K562 (cell line): Measurements from ENCODE around the gene CCL22.

Experiments
- EGR1 ChIP-seq: fragments of 450-650 bp; conservative IDR thresholded peaks from 2 replicates; pipeline ENCODE4 v1.6.1; 2017; ENCODE audit warnings: mild to moderate bottlenecking
- POLR2AphosphoS5 ChIP-seq: IDR thresholded peaks from 2 replicates; pipeline ENCODE4 v1.6.1; 2011; ENCODE audit warnings: mild to moderate bottlenecking, low read depth, low read length, moderate library complexity; ENCODE audit not compliant: control insufficient read depth, insufficient read depth
- ZNF3 ChIP-seq: fragments of 250-450 bp; sonication (Bioruptor Pico); IDR thresholded peaks from 2 replicates; pipeline ENCODE4 v1.5.0; 2021; ENCODE audit warnings: mild to moderate bottlenecking, moderate library complexity
- ZNF354B ChIP-seq: fragments of 250-450 bp; sonication (Bioruptor Pico); IDR thresholded peaks from 2 replicates; pipeline ENCODE4 v1.4.0; 2020
- TF ChIP-seq, protein P1 (sequence below), 3 experiments: IDR thresholded peaks in 2 of 3; conservative IDR thresholded peaks in 1 of 3; 2 replicates each; pipeline ENCODE4 v1.5.1; 2011 to 2012; ENCODE audit warnings: low read length in 3 of 3, mild to moderate bottlenecking in 3 of 3, control low read depth in 2 of 3, improper control_type of control experiment in 1 of 3, inconsistent platforms in 1 of 3, low read depth in 1 of 3, mixed read lengths in 1 of 3, moderate library complexity in 1 of 3; ENCODE audit not compliant: insufficient read depth in 2 of 3
- TF ChIP-seq, protein P2 (sequence below): fragments of 450-650 bp; IDR thresholded peaks from 2 replicates; pipeline ENCODE4 v1.6.1; 2018; ENCODE audit warnings: mild to moderate bottlenecking, low read depth; ENCODE audit not compliant: partially characterized antibody

DNA sequence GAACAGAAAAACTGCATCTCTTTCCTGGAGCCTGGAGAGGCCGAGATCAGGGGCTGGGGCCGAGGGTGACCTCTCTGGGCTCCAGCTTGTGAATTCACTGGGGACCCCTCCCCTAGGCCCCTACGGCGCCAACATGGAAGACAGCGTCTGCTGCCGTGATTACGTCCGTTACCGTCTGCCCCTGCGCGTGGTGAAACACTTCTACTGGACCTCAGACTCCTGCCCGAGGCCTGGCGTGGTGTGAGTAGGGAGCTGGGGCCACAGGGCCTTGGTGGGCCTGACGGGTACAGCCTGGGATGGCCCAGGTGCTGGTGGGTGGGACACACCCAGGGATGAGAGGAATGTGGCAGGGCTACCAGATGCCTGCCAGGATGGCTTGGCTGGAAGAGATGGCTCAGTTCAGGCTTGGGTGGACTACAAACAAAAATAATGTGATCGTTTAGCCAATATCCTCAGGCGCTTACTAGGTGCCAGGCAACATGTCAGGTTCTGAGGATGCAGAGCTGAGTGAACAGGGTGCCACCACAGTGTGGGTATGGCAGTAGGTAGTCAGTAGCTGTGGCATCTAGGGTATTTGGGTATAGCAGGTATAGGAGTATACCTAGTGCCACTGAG lies 1.8 kb downstream of the CCL22 start:
- TF ChIP-seq EGR1 (no peak), ZNF3 (CRISPR knock-in tag) (no peak), ZNF354B (CRISPR knock-in tag) (no peak), POLR2AphosphoS5 (no peak)
- TF ChIP-seq, protein P1, sequence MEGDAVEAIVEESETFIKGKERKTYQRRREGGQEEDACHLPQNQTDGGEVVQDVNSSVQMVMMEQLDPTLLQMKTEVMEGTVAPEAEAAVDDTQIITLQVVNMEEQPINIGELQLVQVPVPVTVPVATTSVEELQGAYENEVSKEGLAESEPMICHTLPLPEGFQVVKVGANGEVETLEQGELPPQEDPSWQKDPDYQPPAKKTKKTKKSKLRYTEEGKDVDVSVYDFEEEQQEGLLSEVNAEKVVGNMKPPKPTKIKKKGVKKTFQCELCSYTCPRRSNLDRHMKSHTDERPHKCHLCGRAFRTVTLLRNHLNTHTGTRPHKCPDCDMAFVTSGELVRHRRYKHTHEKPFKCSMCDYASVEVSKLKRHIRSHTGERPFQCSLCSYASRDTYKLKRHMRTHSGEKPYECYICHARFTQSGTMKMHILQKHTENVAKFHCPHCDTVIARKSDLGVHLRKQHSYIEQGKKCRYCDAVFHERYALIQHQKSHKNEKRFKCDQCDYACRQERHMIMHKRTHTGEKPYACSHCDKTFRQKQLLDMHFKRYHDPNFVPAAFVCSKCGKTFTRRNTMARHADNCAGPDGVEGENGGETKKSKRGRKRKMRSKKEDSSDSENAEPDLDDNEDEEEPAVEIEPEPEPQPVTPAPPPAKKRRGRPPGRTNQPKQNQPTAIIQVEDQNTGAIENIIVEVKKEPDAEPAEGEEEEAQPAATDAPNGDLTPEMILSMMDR (IDR thresholded peaks at IDR 0.05 in 2 of 3, conservative IDR thresholded peaks at IDR 0.05 in 1 of 3; ENCODE audit: insufficient read depth in 2 of 3, low read depth in 1 of 3, low read length in 3 of 3), result no peak
- TF ChIP-seq, protein P2, sequence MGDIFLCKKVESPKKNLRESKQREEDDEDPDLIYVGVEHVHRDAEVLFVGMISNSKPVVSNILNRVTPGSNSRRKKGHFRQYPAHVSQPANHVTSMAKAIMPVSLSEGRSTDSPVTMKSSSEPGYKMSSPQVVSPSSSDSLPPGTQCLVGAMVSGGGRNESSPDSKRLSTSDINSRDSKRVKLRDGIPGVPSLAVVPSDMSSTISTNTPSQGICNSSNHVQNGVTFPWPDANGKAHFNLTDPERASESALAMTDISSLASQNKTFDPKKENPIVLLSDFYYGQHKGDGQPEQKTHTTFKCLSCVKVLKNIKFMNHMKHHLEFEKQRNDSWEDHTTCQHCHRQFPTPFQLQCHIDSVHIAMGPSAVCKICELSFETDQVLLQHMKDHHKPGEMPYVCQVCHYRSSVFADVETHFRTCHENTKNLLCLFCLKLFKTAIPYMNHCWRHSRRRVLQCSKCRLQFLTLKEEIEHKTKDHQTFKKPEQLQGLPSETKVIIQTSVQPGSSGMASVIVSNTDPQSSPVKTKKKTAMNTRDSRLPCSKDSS, result no peak
